Activated T-cell treated with anti-CD3 and anti-CD28 coated beads, Interleukin-2, amount 50 U/mL, for 4 hours (primary cell): ENCODE data around the gene SGTA. TPM values are rescaled to one million over a fixed set of nuclear protein-coding genes. Genes with fewer than 3 reads are reported as not detected.

Experiments
- ATAC-seq, 2 donors: fragments of 200-7000 bp; cut with Tn5 transposase; one replicate each; pipeline ENCODE4 v1.10.0; 2021
- DNase-seq: peaks from one replicate; pipeline ENCODE4 v3.0.0-alpha.2; 2020
- H3K27me3 Mint-ChIP-seq: one replicate; pipeline ENCODE4 v1.8.0; 2021; ENCODE audit warnings: low read depth, mixed read lengths
- H3K36me3 Mint-ChIP-seq: one replicate; pipeline ENCODE4 v1.8.0; 2022; ENCODE audit warnings: mixed read lengths; ENCODE audit not compliant: insufficient read depth
- H3K4me1 Mint-ChIP-seq: one replicate; pipeline ENCODE4 v1.8.0; 2021; ENCODE audit warnings: low read depth, mixed read lengths
- H3K4me3 Mint-ChIP-seq: one replicate; pipeline ENCODE4 v1.8.0; 2021; ENCODE audit warnings: mild to moderate bottlenecking, moderate library complexity, mixed read lengths
- H3K9me3 Mint-ChIP-seq: one replicate; pipeline ENCODE4 v1.8.0; 2021; ENCODE audit warnings: mixed read lengths
- total RNA-seq, 3 donors: library from RNA; stranded (reverse); gene quantifications; one replicate each; pipeline ENCODE4 v1.2.1, GENCODE V29; 2021

SGTA gene
- total RNA-seq, 3 donors from 2014 or later = 99.3 to 107 (median 102) TPM

DNA sequence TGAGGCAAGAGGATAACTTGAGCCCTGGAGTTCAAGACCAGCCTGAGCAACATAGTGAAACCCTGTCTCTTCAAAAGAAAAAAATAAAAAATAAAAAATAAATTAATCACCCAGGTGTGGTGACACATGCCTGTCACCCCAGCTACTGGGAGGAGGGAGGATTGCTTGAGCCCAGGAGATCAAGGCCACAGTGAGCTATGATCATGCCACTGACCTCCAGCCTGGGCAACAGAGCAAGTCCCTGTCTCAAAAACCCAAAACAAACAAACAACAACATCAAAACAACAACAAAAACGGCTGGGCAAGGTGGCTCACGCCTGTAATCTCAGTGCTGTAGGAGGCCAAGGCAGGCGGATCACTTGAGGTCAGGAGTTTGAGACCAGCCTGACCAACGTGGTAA lies 39.0 kb downstream of the SGTA start:
- Mint-ChIP-seq H3K27me3 (peaks cover 15% of the 10 kb centered on the region), H3K4me3 (no peak overlapping the region), H3K36me3 (no peaks in the 10 kb centered on the region), H3K9me3 (no peaks in the 10 kb centered on the region), H3K4me1 (peaks cover 8% of the 10 kb centered on the region)
- DNase-seq (no peak), ATAC-seq (no peak)

DNA sequence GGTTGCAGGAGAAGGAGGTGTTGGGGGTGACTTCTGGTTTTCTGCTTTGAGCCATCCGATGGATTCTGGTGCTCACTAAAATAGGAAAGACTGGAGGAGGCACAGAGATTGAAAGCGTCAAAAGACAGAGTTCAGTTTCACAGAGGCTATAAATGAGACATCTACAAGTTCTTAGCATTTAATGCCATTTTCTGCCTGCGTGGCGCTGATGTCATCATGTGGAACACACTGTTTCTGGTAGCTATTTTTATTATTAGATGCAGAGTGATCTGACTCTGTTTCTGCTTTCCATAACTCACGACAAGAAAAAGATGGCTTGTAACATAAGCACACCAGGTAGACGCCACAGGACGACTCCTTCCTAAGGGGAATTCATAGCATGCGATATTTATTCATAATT lies 40.0 kb downstream of the SGTA start:
- Mint-ChIP-seq H3K27me3 (peaks cover 15% of the 10 kb centered on the region), H3K4me3 (no peak overlapping the region), H3K9me3 (no peaks in the 10 kb centered on the region), H3K4me1 (peaks cover 14% of the 10 kb centered on the region), H3K36me3 (no peaks in the 10 kb centered on the region)
- DNase-seq (no peak), ATAC-seq (no peak)

DNA sequence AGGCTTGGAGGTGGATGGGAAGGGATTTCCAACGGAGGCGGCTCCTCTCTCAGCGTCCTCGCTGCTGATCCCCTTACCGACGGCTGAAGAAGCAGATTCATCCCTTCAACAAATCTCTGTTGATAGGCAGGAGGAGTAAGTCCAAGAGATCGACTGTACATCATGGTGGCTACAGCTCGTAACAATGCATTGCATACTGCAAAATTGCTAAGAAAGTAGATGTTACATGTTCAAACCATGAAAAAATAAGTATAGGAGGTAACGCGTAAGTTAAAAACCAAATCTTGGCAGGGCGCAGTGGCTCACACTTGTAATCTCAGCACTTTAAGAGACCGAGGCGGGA lies 42.8 kb downstream of the SGTA start:
- ATAC-seq = no peak

DNA sequence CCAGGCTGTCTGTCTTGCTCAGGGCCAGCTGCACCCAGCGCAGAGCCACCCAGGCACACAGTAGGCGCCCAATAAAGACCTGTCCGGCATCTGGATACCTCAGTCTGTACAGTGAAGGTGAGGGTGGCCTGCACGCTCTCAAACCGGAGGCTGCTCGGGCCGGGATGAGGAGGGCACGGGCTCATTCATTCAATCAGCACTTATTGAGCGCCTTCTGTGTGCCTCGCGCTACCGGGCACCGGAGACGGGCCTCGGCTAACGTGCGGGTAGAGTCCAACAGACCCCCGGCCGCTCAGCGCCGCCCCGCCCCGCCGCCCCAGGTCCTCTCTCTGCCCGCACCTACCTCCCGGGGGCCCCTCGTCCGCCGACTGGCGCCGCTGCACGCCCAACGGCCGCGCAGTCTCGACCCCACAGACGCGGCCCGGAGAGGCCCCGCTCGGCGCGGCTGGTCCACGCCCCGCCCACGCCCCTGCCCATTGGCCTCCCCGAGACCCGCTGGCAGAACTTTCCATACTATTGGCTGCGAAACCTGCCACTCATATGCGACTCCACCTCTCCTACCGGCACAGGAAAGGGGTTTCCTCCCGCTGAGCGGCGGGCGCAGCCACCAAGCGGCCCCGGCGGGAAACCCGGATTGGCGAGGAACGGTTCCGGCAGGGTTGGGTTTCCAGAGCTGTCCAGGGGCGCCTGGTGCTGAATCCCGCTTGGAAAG lies 43.3 kb downstream of the SGTA start, which contains the start of gene SLC39A3:
TSS of gene SLC39A3 (minus strand) at position 416 of the 712 bp plus-strand sequence. CDS start 2,760 bp downstream, outside the sequence.
- ATAC-seq = peak; percentile 99 to 100
- Mint-ChIP-seq H3K27me3 (peaks cover 13% of the 10 kb centered on the region), H3K4me1 (peaks cover 17% of the 10 kb centered on the region), H3K36me3 (peaks cover 19% of the 10 kb centered on the region), H3K9me3 (no peaks in the 10 kb centered on the region), H3K4me3 (peak within 1 kb of the TSS; percentile 90)
- DNase-seq = peak; percentile 99

More for the DNA sequence above, 42.8 kb downstream of the SGTA start:
- Mint-ChIP-seq H3K9me3 (no peaks in the 10 kb centered on the region), H3K4me3 (peak overlapping the region; percentile 90), H3K27me3 (peaks cover 13% of the 10 kb centered on the region), H3K36me3 (peaks cover 18% of the 10 kb centered on the region), H3K4me1 (peaks cover 17% of the 10 kb centered on the region)
- DNase-seq = no peak

DNA sequence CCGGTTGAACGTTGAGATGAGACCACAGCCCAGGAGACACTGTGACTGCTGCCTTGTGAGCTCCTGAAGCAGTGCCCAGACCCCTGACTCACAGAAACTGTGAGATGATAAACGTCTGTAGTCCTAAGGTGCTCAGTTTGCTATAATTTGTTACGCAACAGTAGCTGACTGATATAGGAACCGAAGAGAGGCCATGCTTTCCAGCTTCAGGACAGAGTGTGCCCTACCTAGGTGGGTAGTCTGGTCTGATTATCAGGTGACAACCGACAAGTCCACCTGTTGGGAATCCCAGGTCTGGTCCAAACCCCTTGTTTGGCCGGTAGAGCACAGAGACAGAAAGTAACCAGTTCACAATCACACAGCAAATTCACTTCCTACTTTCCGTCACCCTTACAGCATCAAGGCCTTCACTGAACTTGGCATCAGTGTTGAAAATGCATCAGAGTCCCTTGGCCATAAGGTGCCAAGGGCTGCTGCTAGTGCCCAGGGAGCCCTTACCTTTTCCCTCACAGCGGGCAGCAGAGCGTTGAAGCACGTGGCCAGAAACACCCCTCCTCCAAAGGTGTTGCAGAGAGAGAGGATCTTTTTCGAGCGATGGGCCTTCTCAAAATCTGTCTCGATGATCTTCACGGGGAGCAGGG lies 46.4 kb downstream of the SGTA start:
- H3K36me3 Mint-ChIP-seq = peaks cover 29% of the 10 kb centered on the region
- peaks cover 17% of the 10 kb centered on the region for H3K4me1 Mint-ChIP-seq
- H3K9me3 Mint-ChIP-seq = no peaks in the 10 kb centered on the region
- H3K4me3 Mint-ChIP-seq = no peak overlapping the region
- ATAC-seq (no peak), DNase-seq (no peak)
- peaks cover 9% of the 10 kb centered on the region for H3K27me3 Mint-ChIP-seq

DNA sequence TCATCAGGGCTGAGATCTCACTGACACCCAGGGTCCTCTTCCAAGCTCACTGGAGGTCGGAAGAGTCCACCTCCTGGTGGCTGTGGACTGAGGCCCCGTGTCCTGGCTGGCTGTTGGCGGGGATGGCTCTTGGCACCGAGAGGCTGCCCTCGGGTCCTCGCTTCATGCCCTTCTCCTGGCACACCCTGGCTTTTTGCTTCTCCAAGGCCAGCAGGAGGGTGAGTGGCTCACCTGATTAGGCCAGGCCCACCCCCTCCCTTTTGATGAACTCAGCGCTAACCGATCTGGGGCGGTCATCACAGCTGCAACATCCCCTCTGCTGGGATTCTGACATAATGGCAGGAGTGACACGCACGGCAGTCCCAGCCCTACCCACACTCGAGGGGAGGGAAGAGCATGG lies 47.7 kb downstream of the SGTA start:
- DNase-seq = no peak
- Mint-ChIP-seq H3K27me3 (peaks cover 5% of the 10 kb centered on the region), H3K4me1 (peaks cover 17% of the 10 kb centered on the region), H3K9me3 (no peaks in the 10 kb centered on the region), H3K4me3 (no peak overlapping the region), H3K36me3 (peaks cover 29% of the 10 kb centered on the region)
- ATAC-seq = no peak

DNA sequence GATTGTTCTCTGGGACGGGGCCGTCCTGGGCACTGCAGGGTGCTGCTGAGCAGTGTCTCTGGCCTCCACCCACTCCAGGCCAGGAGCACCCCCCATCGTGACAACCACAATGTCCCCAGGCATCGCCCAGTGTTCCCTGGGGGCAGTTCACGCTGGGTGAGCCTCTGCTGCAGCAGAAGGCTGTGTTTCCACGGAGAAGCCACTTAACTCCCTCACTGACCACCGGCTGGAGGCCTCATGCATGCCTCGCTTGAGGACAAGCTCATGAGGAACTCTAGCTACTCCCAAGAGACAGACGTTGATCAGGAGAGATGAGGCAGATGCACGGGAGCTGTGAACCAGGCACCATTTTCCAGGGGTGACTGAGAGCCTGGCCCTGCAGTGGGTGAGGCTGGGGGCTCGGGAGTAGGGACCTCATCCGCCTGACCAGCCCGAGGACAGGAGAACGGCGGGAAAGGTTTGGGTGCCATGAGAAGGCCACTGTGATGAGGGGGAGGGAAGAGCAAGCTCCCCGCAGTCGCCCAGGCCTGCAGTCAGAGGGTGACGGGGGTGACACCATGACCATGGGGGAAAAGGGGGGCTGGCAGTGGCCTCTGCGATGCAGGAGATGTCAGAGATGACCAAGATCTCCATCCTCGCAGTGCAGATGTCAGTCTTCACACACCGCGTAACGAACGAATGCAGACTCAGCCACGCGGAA lies 48.3 kb downstream of the SGTA start:
- Mint-ChIP-seq H3K9me3 (no peaks in the 10 kb centered on the region), H3K4me1 (peaks cover 13% of the 10 kb centered on the region), H3K27me3 (no peaks in the 10 kb centered on the region), H3K4me3 (no peak overlapping the region), H3K36me3 (peaks cover 29% of the 10 kb centered on the region)
- ATAC-seq (no peak), DNase-seq (no peak)

DNA sequence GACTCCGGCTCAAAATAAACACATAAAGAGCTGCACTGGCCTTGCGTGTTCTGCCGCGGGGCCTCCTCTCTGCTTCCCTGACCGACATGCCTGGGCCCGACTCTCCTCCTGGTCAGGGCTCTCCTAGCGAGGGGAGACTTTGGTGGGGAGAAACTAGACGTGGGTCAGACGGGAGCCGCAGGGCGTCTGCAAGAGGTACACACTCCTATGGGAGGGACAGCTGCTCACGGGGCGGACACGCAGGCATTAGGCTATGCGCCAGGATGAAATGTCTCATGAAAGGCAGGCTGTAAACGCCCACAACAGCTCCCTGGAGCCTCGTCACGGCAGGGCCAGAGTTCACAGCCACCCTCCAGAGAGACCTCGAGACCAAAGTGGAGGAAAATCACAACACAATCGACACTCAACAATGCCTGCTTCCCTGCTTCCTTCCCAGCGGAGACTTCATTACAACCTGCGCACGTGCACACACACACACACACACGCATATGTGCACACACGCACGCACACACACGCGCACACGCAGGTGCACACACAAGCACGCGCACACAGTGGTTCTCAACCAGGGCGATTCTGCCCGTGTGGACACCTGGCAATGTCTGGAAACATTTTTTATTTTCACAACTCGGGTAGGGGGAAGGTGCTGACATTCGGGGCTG lies 49.0 kb downstream of the SGTA start:
- Mint-ChIP-seq H3K4me3 (no peak overlapping the region), H3K9me3 (no peaks in the 10 kb centered on the region), H3K36me3 (peaks cover 29% of the 10 kb centered on the region), H3K27me3 (no peaks in the 10 kb centered on the region), H3K4me1 (peaks cover 9% of the 10 kb centered on the region)
- DNase-seq (no peak), ATAC-seq (no peak)

DNA sequence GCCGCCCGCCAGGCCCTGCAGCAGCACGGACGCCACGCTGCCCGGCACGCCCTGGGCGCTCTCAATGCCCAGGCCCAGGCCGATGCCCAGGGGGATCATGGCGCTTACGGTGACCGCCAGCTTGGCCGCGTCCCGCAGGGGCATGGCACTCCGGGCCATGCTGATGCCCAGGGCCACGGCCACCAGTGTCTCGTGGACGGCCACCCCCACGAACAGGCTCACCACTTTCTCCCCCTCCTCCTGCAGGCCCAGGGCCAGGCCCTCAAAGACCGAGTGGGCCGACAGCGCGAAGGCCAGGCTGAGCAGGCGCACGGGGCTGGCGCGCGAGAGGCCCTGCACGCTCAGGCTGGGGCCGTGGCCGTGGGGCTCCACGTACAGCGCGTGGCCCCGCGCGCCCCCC lies 50.2 kb downstream of the SGTA start:
- Mint-ChIP-seq H3K9me3 (no peaks in the 10 kb centered on the region), H3K27me3 (no peaks in the 10 kb centered on the region), H3K4me1 (peaks cover 3% of the 10 kb centered on the region), H3K36me3 (peaks cover 29% of the 10 kb centered on the region), H3K4me3 (no peak overlapping the region)
- ATAC-seq (no peak), DNase-seq (no peak)

DNA sequence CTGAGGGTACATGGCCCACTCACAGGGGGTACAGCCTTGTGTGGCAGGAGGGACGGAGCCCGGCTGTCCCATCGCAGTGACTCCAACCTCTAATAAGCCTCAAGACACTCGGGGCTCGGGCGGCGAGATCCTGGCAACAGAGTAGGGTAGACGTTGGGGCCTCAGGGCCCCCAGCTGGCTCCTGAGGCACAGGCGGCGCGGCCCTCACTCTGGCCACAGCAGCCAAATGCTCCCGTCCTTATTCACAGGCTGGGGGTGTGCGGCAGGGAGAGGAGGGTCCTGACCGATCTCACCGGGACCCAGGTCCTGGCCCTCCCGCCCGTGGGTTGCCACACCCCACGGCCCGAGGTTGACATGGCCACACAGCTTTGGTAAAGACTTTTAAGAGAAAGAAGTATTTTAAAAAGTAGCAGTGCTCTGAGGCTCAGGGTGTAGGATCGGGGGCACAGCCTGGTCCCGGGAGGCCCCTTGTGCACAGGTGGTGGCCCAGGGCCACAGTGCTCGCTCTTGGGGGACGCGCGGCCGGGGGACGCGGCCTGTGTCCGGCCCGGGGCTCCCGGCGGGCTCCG lies 50.8 kb downstream of the SGTA start:
- Mint-ChIP-seq H3K4me3 (no peak overlapping the region), H3K27me3 (peaks cover 3% of the 10 kb centered on the region), H3K36me3 (peaks cover 27% of the 10 kb centered on the region), H3K9me3 (no peaks in the 10 kb centered on the region), H3K4me1 (peaks cover 3% of the 10 kb centered on the region)
- DNase-seq = no peak
- ATAC-seq = no peak

DNA sequence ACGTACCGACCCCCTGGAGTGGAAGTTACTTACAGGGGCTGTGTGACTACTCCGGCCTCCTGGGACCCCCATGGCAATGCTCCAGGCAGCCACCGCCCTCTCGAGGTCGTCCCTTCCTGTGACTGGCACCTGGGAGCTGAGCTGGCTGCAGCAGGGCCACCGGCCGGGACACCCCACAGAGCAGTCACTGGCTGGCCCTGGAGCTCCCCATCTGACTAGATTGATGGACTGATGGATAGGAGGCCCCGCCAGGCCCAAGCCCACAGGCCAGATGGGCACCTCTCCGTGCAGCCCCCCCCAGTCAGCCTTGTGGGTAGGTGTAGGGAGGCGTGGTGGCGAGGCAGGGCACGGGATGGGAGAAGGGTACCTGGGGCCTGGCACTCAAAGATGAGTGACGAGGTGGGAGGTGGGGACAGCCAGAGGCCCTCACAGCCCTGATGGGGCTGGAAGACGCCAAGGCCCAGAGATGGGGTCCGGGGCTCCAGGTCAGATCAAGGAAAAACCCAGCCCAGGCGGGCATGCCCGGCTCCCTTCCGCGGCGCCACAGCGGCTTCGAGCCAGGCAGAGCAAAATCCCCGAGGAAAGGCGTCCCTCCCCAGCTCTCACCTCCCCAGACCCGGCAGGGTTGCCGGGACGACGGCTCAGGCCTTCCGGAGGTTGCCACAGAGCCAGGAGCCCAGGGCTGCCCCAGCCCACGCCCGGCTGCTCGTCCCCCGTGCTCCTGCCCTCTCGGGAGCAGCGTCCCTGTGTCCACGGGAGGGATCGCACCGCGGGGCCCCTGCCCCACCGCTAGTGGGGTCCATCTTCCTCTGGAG lies 51.7 kb downstream of the SGTA start:
- Mint-ChIP-seq H3K4me1 (peaks cover 2% of the 10 kb centered on the region), H3K36me3 (peaks cover 19% of the 10 kb centered on the region), H3K9me3 (no peaks in the 10 kb centered on the region), H3K4me3 (no peak overlapping the region), H3K27me3 (peaks cover 8% of the 10 kb centered on the region)
- ATAC-seq = no peak
- no peak for DNase-seq

DNA sequence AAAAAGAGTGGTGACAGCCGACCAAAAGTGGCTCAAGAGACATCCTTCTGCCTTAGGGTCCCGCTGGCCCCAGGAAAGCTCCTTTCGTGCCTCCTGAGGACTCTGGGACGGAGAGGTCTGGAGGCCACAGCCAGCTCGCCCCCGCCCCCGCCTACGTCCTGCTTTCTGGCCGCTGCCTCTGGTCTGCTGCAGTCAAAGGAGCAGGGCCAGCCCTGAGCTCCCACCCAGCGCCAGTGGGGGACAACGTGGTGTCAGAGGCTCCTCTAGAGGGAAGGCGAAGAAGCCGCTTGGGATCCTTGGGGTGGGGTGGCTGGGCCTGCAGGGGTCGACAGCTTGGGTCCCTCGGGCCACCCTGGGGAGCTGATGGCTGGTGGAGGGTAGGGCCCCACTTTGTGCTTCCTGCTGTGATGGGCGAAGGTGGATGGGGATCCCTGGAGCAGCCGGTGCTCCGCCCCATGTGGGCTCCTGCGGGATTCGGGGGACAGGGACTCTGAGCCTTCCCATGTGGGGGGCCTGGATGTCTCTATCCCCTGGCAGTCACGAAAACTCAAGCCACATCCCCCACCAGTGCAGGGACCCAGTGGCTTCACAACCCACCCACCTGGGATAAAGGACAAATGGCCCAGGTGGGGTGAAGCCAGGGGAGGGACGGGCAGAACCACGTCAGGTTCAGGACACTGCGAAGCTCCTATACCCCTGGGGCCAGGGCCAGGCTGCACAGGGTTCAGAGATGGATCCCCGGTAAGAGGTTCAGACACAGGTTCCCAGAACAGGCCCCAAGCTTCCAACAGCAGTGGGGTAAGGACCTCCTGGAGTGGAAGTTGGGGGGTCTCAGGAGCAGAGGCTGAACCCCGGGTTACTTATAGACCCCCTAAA lies 52.9 kb downstream of the SGTA start:
- no peak overlapping the region for H3K4me3 Mint-ChIP-seq
- no peaks in the 10 kb centered on the region for H3K9me3 Mint-ChIP-seq
- ATAC-seq (no peak), DNase-seq (no peak)
- H3K27me3 Mint-ChIP-seq = peaks cover 17% of the 10 kb centered on the region
- peaks cover 11% of the 10 kb centered on the region for H3K36me3 Mint-ChIP-seq
- H3K4me1 Mint-ChIP-seq = peaks cover 2% of the 10 kb centered on the region
